Activated CD8-positive, alpha-beta memory T cell treated with anti-CD3 and anti-CD28 coated beads, Interleukin-2, amount 50 U/mL, for 1 hour (primary cell): Measurements from ENCODE around the gene CNTLN.
"Not testable (repeated sequence)": the region's sequence is repeated elsewhere in the genome, so short reads cannot be mapped to it uniquely, and the experiment has no call there.

ENCODE experiments used
- DNase-seq: peaks from one replicate; pipeline ENCODE4 v3.0.0-alpha.2; 2020; ENCODE audit errors: extremely low read depth

CNTLN gene

GRCh38 chr9:17422994-17423680, 288.3 kb downstream of the CNTLN start:
- DNase-seq: no peak

- DNase-seq: no peak
Measured at GRCh38 chr9:17423681-17424011, 288.8 kb downstream of the CNTLN start.

GRCh38 chr9:17425384-17425783, 290.5 kb downstream of the CNTLN start:
- DNase-seq: no peak

GRCh38 chr9:17433526-17433925, 298.7 kb downstream of the CNTLN start:
- no peak for DNase-seq

- no peak for DNase-seq
Measured at GRCh38 chr9:17436854-17437253, 302.0 kb downstream of the CNTLN start.

GRCh38 chr9:17437813-17438212, 303.0 kb downstream of the CNTLN start:
- no peak for DNase-seq

- DNase-seq: not testable (repeated sequence)
Measured at GRCh38 chr9:17445126-17445525, 310.3 kb downstream of the CNTLN start.

GRCh38 chr9:17453751-17454150, 318.9 kb downstream of the CNTLN start:
- DNase-seq: no peak

GRCh38 chr9:17462869-17463464, 328.1 kb downstream of the CNTLN start:
- no peak for DNase-seq

- DNase-seq: no peak
Measured at GRCh38 chr9:17470036-17470813, 335.4 kb downstream of the CNTLN start.

- DNase-seq: no peak
Measured at GRCh38 chr9:17472126-17472525, 337.3 kb downstream of the CNTLN start.

- DNase-seq: no peak
Measured at GRCh38 chr9:17476401-17476800, 341.6 kb downstream of the CNTLN start.

GRCh38 chr9:17477816-17478215, 343.0 kb downstream of the CNTLN start:
- no peak for DNase-seq

GRCh38 chr9:17480966-17481365, 346.1 kb downstream of the CNTLN start:
- DNase-seq: no peak

- DNase-seq: no peak
Measured at GRCh38 chr9:17481565-17481964, 346.7 kb downstream of the CNTLN start.

GRCh38 chr9:17484906-17485305, 350.1 kb downstream of the CNTLN start:
- DNase-seq: no peak

GRCh38 chr9:17486396-17486795, 351.6 kb downstream of the CNTLN start:
- no peak for DNase-seq

- no peak for DNase-seq
Measured at GRCh38 chr9:17487467-17487866, 352.6 kb downstream of the CNTLN start.

GRCh38 chr9:17488662-17489061, 353.8 kb downstream of the CNTLN start:
- no peak for DNase-seq

- no peak for DNase-seq
Measured at GRCh38 chr9:17490110-17490509, 355.3 kb downstream of the CNTLN start.

GRCh38 chr9:17491780-17492179, 356.9 kb downstream of the CNTLN start:
- no peak for DNase-seq

- DNase-seq: no peak
Measured at GRCh38 chr9:17503196-17503595, 368.4 kb downstream of the CNTLN start.

- DNase-seq: no peak
Measured at GRCh38 chr9:17509151-17509550, 374.3 kb downstream of the CNTLN start.
